Stimulated activated naive CD4-positive, alpha-beta T cell treated with Interleukin-2 at 50 U/mL for 16 hours (primary cell): ENCODE data around the gene ADARB2.
A peak's percentile ranks its signal among the peaks of the same experiment; 100 is the strongest.

Source experiments
- DNase-seq: peaks from one replicate; lab custom pipeline; 2025; lab: John Stamatoyannopoulos, UW

ADARB2 gene

DNA sequence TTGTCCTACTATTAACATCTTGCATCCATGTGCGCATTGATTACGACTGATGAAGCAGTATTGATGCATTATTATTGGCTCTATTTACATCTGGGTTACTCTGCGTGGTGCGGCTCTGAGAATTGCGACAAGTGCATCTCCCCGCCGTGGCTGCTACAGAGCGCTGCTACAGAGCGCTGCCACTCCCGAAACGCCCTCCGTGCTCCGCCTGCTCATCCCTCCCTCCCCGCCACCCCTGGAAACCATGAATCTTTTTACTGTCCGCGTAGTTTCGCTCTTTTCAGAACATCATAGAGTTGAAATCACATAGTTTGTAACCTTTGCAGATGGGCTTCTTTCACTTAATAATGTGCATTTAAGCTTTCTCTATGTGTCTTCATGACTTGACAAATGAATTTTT lies 74.1 kb downstream of the ADARB2 start:
- no peak for DNase-seq

DNA sequence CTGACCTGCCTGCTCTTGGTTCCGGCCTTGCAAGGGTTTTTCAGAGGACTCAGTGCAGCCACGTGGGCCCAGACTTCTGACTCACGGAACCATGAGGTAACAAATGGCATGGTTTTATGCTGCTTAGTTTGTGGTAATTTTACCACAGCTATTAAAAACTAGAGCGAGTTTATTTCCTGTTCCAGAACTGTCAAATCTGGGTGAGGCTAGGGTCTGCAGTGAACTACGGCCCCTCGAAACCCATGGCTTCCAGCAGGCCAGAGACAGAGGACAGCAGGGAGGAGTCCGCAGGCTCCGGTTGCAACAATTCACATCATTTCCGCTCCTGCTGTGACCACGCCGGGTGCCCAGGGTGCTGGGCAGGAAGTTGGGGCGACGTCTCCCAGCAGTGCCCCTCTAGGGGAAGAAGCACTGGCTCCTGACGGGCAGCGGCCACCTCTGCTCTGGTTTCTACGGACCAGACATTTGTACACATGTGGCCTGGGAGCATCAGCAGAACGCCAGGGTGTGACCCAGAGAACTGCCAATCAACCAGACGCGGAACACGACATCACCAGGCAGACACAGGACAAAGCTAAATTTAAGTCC lies 74.8 kb downstream of the ADARB2 start:
- DNase-seq: no peak

DNA sequence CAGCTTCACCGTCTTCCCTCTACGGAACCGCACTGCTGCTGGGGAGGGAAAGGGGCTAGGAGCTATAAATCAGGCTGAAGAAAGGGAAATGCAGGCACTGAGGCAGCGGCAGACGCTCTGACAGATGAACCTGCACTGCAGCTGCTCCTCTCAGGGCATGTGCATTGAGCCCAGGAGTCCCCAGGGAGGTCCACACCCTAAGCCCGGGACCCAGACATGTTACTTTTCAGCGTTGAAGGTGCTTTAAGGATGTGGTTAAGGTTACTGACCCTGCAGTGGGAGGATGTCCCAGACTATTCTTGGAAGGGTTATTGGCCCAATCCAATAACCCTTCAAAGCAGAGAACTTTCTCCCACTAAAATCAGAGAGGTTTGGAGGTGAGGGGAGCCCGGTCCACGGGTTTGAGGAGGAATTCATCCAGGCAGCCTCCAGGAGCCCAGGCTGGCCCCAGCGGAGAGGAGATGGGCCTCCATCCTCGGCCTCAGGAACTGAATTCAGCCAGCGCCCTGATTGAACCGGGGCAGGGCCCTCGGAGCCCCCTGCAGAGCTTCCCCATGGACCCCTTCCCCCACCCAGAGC lies 75.4 kb downstream of the ADARB2 start:
- no peak for DNase-seq

DNA sequence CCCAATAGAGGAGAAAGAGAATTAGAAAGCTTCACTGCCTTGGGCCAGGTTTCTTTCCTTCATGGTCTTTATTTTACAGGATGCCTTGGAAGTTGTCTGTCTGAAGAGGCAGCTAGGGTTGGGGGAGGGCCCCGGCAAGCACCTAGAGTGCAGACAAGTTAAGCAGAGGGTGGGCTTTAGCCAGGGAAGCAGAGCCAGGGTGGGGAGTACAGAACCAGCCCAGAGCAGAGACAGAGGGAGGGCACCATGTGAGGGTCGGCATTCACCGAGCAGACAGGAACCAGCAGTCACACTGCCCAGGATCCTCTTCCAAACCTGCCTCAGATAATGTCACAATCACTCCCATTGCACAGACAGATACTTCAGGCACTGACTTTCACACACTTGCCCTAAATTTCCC lies 75.9 kb downstream of the ADARB2 start:
- no peak for DNase-seq

DNA sequence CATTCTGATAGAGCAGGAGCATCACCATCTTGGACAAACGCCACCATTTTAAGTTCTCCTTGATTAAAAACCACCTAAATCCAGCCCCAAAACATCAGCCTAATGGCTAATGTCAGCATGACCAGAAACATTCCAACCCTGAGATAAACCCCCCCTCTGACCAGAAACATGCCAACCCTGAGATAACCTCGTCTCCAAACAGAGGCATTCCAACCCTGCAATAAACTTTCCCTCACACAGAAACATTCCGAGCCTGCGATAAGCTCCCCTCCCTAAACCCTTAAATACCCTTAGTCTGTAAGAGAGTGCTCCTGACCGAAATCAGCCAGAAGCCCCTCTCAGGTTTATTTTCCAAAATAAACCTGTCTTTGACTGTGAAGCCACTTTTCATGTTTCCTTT lies 76.5 kb downstream of the ADARB2 start:
- DNase-seq: no peak

DNA sequence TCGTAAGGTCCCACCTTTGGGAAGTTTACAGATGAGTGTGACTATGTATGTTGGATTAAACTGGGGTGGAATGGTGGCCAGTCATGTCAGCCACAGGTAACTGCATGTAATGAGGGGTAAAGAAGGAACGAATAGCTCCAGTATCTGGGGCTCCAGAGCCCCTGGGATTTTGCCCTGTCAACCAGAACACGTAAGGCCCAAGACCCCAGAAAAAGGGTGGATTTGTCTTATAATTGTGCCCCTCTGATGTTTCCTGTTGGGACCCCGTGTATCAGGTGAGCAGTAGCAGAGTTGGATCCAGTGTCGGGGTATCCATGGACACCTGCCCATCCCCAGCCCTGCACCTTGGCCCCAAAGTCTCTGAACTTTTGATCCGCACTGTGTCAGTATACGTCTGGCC lies 76.9 kb downstream of the ADARB2 start:
- DNase-seq: no peak

DNA sequence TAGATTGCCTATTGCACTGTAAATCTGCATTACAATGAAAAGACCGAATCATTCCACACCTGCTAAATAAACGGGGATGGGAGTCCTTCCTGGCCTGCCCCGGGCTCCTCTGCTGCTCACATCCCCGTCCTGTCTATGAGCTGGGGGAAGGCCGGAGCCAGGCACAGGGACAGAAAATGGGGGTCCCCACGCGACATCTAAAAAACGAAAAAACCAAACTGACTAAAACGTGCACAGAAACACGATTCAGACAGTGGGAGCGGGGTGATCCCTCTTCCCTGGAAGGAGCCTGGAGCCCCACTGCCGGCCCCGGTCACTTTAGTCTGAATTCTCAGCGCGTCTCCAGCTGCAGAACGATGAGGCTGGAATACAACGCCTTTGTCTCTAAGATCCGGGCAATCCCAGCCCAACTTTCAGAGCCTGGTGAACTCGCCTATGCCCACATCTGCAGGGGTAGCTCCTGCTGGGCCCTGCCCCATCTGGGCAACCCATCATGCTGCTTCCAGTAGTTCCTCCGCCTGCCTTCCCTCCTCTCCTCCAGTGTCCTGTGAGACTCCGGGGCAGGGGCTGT lies 78.0 kb downstream of the ADARB2 start:
- no peak for DNase-seq

DNA sequence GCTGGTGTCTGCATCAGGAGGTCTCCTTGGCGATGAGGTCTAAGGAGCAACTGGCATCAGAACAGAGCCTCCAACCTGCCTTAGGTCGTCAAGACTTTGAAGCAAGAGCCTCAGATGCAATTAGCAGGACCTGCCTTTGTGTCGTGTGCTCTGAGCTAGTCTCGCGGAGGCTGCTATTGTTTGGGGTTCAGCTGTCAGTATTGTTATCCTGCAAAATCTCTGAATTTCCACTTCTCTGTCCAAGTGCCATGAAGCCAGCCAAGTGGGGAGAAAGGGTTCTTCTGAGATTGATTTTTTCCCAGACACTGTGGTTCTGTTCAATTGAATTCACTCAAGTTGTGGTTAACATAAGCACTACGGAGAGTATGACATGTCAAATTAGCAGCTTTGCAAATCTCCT lies 78.7 kb downstream of the ADARB2 start:
- DNase-seq: no peak

DNA sequence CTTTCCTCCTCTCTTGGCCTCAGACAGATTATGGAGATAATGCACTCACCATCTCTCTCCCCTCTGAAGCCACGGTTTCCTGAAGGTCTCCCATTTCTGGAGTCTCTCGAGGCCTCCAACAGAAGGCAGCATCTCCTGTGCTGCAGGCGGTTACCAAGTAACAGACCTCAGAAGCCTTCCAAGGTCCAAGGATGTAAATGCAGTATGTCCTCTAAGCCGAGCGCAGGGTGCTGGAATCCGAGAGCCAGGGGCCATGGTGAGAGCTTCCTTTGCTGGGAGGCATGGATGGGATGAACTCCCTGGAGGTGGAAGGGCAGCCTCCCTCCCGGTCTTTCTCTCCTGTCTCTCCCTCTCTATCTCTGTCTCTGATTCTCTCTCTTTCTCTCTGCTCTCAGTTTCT lies 79.8 kb downstream of the ADARB2 start:
- no peak for DNase-seq

DNA sequence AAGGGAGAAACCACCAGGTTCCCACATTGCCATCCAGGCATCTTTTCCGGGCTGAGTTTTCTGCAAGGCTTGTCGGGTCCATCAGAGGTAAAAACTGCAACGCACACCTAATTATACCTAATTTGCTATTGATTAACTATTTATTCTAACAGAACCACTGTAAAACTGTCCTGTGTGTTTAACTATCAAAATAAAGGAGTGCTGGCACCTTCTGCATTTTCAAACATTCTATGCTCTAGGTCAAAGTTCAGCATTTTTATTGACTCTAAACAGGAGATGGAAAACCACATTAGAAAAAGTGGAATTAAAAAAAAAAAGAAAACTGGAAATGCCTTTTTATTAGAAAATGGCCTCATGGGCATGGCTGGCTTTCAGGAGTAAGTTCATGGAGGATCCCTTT lies 82.0 kb downstream of the ADARB2 start:
- DNase-seq: no peak

DNA sequence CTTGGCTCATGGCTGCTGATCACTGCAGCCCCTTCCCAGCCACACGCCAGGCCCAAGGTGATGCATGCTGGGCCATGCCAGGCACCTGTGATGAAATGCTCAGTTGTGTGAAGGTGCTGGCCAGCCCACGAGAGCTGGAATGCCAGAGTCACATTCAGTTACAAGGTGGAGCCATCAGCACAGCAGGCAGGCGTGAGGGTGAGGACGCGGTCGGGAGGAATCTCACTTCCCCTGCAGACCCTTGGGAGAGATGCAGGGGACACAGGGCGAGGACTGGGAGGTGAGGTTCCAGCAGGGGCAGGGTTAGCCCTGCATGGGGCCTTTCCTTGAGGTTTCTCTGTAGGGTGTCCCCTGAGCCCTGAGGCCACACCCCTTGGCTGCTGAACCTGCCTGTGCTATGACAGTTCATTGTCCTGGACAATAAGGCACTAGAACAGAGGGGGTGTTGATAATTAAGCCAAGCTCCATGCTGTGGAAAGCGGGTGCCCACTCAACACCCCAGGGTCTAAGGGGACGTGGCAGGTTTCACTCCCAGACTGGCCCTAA lies 82.4 kb downstream of the ADARB2 start:
- DNase-seq: no peak

DNA sequence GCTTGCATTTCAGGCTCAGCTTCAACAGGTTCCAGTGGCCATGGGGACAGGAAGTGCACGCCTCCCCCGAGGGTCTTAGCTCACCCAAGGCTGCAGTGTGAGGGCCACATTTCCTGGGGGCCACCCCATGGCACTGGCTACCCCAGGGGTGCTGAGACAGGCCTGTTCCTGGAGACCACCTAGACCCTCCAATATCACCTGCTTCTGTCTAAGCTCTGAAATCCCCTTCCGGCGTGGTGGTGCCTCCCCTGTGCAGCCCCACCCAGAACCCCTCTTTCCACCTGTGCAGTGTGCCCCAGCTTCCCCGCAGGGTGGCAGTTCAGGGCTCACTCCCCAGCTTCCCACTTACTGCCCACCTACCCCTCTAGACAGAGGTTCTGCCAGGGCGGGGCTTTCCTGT lies 83.1 kb downstream of the ADARB2 start:
- DNase-seq: no peak

DNA sequence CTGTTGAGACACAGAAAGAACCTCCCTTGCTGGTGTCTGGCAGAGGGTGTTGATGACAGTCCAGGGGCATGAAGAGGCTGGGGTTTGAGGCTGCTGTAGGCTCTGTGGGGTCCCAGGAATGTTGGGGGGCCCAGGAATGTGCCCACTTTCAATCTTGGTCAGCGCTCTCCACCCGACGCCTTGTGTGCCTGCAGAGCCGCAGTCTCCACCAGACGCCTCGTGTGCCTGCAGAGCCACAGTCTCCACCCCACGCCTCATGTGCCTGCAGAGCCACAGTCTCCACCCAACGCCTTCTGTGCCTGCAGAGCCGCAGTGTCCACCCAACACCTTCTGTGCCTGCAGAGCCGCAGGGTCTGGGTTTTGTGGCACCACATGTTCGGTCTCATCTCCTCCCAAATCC lies 84.0 kb downstream of the ADARB2 start:
- DNase-seq: no peak

DNA sequence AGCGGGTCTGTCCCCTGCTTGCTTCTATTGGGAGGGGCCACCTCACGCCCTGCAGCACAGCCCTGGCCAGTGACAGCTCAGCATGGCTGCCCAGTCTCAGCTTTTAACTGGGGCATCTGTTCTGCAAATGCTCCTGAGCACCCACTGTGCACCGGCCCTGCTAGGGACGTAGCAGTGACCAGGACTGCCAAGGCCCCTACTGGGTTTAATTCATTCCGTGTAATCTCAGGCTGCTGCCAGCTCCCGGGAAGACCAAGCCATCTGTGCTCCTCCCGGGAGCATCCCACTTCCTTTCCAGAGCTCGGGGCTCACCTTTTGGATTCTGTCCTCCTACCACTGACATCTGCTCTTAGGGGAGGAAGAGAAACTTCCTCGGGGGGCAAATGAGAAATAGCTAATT lies 85.2 kb downstream of the ADARB2 start:
- DNase-seq: no peak

DNA sequence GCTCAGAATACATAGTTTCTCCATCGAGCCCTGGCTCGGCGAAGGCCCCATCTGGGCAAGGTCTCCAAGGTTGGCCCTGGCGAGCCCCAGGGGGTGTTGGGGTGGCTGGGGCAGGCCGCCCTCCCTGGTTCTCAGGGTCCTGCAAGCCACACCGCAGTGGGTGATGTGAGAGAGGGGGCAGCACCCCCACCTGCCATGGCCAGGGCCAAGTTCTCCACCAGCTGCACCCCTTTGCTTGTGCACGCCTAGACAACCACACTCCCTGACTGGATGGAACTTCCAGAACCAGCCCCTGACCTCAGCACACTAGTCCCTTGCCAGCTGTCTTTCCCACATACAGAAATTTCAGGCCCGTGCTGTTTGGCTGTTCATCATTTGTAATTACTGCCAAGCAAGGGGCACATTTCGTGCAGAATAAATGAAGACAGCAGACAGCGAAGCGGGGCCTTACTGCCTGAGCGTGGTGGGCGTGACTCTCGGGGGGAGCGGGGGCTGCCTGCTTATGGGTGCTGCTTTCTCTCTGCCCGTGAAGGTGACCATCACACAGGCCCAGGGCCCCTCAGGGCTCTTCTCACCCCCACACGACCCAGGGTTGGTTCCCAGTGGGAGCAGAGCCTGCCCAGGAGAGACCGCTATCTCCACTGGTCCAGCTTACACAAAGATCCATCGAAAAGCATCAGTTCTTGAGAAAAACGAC lies 85.9 kb downstream of the ADARB2 start:
- DNase-seq: no peak

DNA sequence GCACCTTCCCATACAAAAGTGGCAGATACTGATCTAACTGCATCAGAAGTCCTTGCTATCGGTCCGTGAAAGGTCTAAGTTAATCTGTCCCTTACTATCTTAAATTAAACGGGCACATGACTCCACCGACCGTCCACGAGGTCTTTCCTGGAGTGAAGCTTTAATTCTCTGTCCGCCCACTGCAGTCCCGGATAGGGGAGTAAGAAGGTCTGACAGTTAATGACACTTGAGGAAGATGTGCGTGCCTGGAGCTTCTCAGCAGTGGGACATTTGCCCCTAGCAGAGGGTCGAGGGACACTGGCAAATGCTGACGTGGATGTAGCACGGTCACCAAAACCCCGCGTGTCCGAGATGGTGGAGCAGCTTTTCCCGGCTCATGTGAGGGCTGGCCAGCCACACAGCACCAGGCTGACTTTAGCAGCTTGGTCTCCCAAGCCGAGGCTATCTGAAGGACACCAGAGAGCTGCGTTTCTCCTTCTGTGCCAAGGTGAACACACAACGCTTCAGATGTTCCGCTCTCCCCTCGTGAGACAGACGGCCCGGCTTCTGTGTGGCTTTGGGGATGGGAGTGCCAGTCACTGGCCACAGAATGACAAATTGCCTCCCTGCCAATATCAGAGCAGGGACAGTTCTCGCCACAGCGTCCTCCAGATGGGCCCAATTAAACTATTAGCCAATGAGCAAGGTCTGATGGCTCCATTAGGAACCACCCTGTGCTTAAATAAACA lies 86.6 kb downstream of the ADARB2 start:
- no peak for DNase-seq

DNA sequence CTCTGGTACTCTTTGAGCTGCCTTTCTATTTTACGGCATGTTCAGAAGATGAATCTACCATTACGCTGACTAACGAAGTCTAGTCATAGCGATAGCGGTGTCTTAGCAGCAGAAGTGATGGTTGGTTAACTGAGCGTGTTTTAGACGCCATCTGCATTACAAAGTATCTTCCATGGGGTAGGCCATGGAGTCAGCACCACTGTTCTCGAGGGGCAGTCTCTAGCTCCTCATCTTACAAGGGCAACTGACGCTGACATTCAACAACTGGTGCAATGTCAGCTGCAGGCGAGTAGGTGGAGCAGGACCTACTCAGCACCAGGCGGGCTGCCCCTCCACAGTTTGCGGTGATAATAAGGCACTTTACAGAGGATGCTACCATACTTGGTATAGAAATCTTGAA lies 88.7 kb downstream of the ADARB2 start:
- no peak for DNase-seq

DNA sequence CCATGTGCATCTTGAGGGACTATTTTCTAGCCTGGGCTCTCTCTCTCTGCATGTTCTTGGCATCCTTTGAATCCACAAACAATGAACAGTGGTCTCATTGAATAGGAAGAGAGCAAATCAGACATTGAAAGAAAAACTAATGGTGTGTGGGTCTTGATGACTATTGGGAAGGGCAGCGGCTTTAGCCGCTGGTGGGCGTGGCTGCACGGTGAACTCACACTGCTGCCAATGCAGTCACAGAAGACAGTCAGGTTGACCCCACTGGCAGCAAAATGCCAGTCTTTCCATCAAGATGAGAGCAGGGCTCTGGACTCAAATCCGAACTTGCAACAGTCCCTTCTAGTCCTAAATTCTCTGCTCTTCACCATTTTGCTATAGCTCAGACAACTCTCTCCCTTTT lies 91.0 kb downstream of the ADARB2 start:
- no peak for DNase-seq

DNA sequence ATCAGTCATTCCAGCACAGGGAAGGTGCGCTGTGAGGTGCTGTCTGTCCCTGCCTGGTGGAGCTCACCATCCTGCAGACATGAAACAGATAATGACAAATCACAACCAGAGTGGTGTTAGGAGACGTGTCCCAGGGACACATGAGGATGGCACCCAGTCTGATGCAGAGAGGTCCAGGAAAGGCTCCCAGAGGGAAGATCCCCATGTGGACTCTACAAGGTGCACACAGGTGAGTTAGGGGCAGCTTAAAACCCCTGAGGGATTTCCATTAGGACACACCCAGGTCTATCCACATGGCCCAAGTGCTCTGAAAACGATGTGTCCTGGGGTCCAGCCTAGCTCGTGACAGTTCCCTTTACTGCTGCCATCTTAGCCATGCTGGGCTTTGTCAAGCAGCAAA lies 91.4 kb downstream of the ADARB2 start:
- no peak for DNase-seq

DNA sequence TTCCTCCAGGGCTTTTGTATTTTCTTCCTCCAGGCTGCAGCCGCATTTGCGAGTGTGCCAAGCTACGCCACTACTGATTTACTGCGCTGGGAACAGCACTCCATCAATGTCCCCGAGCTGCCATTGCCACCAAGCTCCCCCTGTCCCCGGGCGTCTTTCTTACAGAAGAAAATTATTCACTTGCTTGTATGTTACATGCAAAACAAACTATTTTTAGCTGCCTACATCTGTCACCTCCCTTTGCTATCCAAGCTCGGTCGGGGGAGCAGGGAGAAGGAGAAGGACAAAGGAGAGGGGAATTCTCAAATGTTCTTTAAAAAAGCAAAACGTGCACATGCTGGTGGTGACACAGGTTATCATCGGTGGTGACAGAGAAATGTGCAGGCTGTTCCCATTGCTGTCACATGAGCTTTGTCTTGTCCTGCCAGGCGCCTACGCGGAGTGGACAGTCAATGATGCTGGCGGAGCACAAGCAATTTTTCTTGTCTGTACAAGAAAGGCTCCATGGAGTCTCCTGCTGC lies 93.1 kb downstream of the ADARB2 start:
- no peak for DNase-seq

DNA sequence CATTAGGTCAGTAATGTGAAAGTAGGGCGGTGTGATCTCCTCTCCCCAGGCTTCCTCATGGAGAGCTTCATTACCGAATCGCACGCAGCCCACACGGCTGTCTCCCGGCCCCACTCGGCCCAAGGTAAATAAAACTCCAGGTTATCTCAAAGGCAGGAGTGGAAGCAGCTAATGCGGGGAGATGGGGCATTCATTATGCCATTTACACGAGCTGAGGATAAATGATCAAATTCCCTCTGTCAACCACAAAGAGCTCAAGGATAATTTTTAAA lies 93.5 kb downstream of the ADARB2 start:
- no peak for DNase-seq

DNA sequence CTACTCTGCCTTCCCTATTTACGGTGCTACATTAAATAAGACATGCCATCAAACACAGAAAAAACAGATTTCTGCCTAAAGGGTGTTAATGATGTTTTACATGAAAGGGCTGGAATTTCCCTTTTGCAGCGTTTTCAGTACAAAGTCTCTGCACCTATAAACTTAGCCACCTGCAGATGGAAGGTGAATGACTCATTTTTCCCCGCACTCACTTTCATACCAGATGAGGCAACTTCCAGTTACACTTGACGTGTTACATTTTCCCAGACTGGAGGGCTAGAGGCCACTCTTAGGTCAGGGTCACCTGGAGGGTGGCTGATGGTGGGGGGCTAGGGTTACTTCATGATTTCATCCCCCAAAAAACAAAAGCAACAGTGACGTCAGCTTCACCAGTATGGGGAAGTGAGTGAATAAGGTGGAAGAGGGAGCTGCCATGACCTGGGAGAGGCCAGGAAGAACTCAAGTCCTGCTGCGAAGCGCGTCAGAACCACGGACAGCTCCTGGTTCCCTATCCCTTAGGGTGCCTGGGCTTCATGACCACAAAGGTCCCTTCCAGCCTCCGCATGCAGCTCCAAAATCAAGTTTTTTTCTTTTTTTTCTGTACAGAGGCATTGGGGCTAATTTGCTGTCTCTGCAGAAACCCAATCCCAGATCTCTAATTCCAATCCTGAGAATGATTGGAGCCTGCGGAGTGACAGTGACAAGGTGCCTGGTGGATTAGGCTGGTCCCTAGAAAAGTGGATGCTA lies 94.0 kb downstream of the ADARB2 start:
- DNase-seq: peak; percentile 12
